NCI-H748 treated with DMSO at 0.1 percent for 48 hours (cell line): ENCODE measurements around the gene DISP1.
"Not testable (repeated sequence)": the region's sequence is repeated elsewhere in the genome, so short reads cannot be mapped to it uniquely, and the experiment has no call there.

Experiments
- DNase-seq: peaks from one replicate; lab custom pipeline; 2025; lab: John Stamatoyannopoulos, UW

The DISP1 gene

GRCh38 chr1:222798116-222798515 is 16.7 kb upstream of the DISP1 start:
- no peak for DNase-seq

GRCh38 chr1:222798975-222799374 is 15.9 kb upstream of the DISP1 start:
- DNase-seq: no peak

- no peak for DNase-seq
These were observed 13.8 kb upstream of the DISP1 start for GRCh38 chr1:222801067-222801466.

- DNase-seq: no peak
These were observed 3.2 kb upstream of the DISP1 start for GRCh38 chr1:222811671-222812070.

- DNase-seq: no peak
These were observed 838 bp upstream of the DISP1 start for GRCh38 chr1:222813866-222814535.

- DNase-seq: no peak
These were observed 564 bp downstream of the DISP1 start for GRCh38 chr1:222815440-222815765.

GRCh38 chr1:222817529-222817928 is 2.7 kb downstream of the DISP1 start:
- DNase-seq: no peak

GRCh38 chr1:222818171-222818570 is 3.3 kb downstream of the DISP1 start:
- DNase-seq: no peak

GRCh38 chr1:222820171-222820712 is 5.4 kb downstream of the DISP1 start:
- DNase-seq: no peak

- no peak for DNase-seq
These were observed 6.4 kb downstream of the DISP1 start for GRCh38 chr1:222821239-222821638.

GRCh38 chr1:222823695-222824094 is 8.9 kb downstream of the DISP1 start:
- no peak for DNase-seq

GRCh38 chr1:222824641-222825040 is 9.8 kb downstream of the DISP1 start:
- no peak for DNase-seq

- no peak for DNase-seq
These were observed 14.1 kb downstream of the DISP1 start for GRCh38 chr1:222828939-222829338.

GRCh38 chr1:222829868-222830267 is 15.0 kb downstream of the DISP1 start:
- DNase-seq: no peak

- no peak for DNase-seq
These were observed 18.6 kb downstream of the DISP1 start for GRCh38 chr1:222833356-222833876.

- no peak for DNase-seq
These were observed 28.9 kb downstream of the DISP1 start for GRCh38 chr1:222843469-222844410.

- DNase-seq: no peak
These were observed 29.6 kb downstream of the DISP1 start for GRCh38 chr1:222844411-222844779.

GRCh38 chr1:222845763-222846162 is 30.9 kb downstream of the DISP1 start:
- no peak for DNase-seq

- not testable (repeated sequence) for DNase-seq
These were observed 35.7 kb downstream of the DISP1 start for GRCh38 chr1:222850550-222850949.

- DNase-seq: no peak
These were observed 37.5 kb downstream of the DISP1 start for GRCh38 chr1:222852326-222852725.

GRCh38 chr1:222861062-222861461 is 46.2 kb downstream of the DISP1 start:
- no peak for DNase-seq
